Endothelial cell of umbilical vein (primary cell): ENCODE data around the gene C14orf132. TPM values are rescaled to one million over a fixed set of nuclear protein-coding genes. Genes with fewer than 3 reads are reported as not detected.

ENCODE experiments used
- BruUV-seq: library from RNA; stranded (reverse); fragments of 400-500 nt; replicated peaks from 2 replicates; lab custom pipeline; 2021; lab: Mats Ljungman, UMichigan
- CTCF ChIA-PET: fragments of 300-600, 350-600 bp; sonication (Branson Sonifier 250); formaldehyde crosslinking; loops from one replicate; lab custom pipeline; 2021; ENCODE audit warnings: antibody characterized with exemption, inconsistent platforms; lab: Charles Lee
- POLR2A ChIA-PET: fragments of 300-600, 350-600 bp; sonication (Branson Sonifier 250); formaldehyde crosslinking; loops from one replicate; lab custom pipeline; 2021; ENCODE audit warnings: antibody characterized with exemption, inconsistent platforms; lab: Charles Lee
- DNase-seq: peaks from one replicate; pipeline ENCODE4 v3.0.0-alpha.2; 2011; ENCODE audit warnings: low read depth, low spot score
- FAIRE-seq: peaks from 2 replicates; lab custom pipeline; 2011; peaks lifted over from hg19 to GRCh38; lab: Jason Lieb, UNC
- H2AFZ ChIP-seq: 2 replicates; pipeline ENCODE4 v1.6.0; 2012; ENCODE audit warnings: low read depth, low read length, control low read depth, inconsistent platforms
- H3K27ac ChIP-seq: 2 replicates; pipeline ENCODE4 v1.5.1; 2011; ENCODE audit warnings: low read depth, mild to moderate bottlenecking, control low read depth, low read length, moderate library complexity; ENCODE audit not compliant: insufficient read depth
- H3K27me3 ChIP-seq, 2 experiments: 2 replicates each; pipeline versions ENCODE4 v1.6.0 to v1.6.1; 2011; ENCODE audit warnings: low read length in 2 of 2, mixed read lengths in 1 of 2; ENCODE audit not compliant: control insufficient read depth in 2 of 2, insufficient read depth in 2 of 2
- H3K36me3 ChIP-seq, 2 experiments: 2 replicates in 1 of 2; 3 replicates in 1 of 2; pipeline ENCODE4 v1.5.1; 2011; ENCODE audit warnings: low read length in 2 of 2, mild to moderate bottlenecking in 1 of 2, moderate library complexity in 1 of 2; ENCODE audit not compliant: control insufficient read depth in 2 of 2, insufficient read depth in 2 of 2; ENCODE audit errors: extremely low read depth in 1 of 2
- H3K4me1 ChIP-seq: 3 replicates; pipeline ENCODE4 v1.5.1; 2011; ENCODE audit warnings: mild to moderate bottlenecking, low read length; ENCODE audit not compliant: control insufficient read depth, insufficient read depth; ENCODE audit errors: extremely low read depth
- H3K4me2 ChIP-seq: 2 replicates; pipeline ENCODE4 v1.6.1; 2011; ENCODE audit warnings: low read length, control low read depth, mixed read lengths; ENCODE audit not compliant: insufficient read depth
- H3K4me3 ChIP-seq, 3 experiments: fragments of 200-600 bp in 1 of 3; sonication (generic), shearing (Covaris generic) in 1 of 3; replicated peaks in 1 of 3; 2 replicates each; pipeline ENCODE4 v1.5.1; 2011 to 2016; ENCODE audit warnings: control low read depth in 3 of 3, low read length in 3 of 3, mild to moderate bottlenecking in 2 of 3, inconsistent platforms in 1 of 3, low read depth in 1 of 3, moderate library complexity in 1 of 3; ENCODE audit not compliant: insufficient read depth in 1 of 3
- H3K79me2 ChIP-seq: 2 replicates; pipeline ENCODE4 v1.6.0; 2012; ENCODE audit warnings: low read length, inconsistent platforms; ENCODE audit not compliant: control insufficient read depth, insufficient read depth
- H3K9ac ChIP-seq: replicated peaks from 2 replicates; pipeline ENCODE3; 2011; ENCODE audit warnings: low read length, control low read depth; ENCODE audit not compliant: insufficient read depth; ENCODE audit errors: extremely low read depth
- H3K9me1 ChIP-seq: replicated peaks from 3 replicates; pipeline ENCODE4 v1.6.0; 2011; ENCODE audit warnings: mild to moderate bottlenecking, low read length; ENCODE audit not compliant: control insufficient read depth, insufficient read depth; ENCODE audit errors: extremely low read depth
- H3K9me3 ChIP-seq: replicated peaks from 2 replicates; pipeline ENCODE4 v1.5.1; 2012; ENCODE audit warnings: low read length, inconsistent platforms; ENCODE audit not compliant: control insufficient read depth, insufficient read depth
- H4K20me1 ChIP-seq: replicated peaks from 2 replicates; pipeline ENCODE3; 2011; ENCODE audit warnings: mild to moderate bottlenecking, low read length; ENCODE audit not compliant: control insufficient read depth, insufficient read depth; ENCODE audit errors: extremely low read depth
- CTCF ChIP-seq, 2 donors: IDR thresholded peaks; 1 replicate in 1 of 2; 2 replicates in 1 of 2; pipeline ENCODE4 v1.5.1; 2011; ENCODE audit warnings: low read length in 2 of 2, mild to moderate bottlenecking in 2 of 2, moderate library complexity in 2 of 2, control low read depth in 1 of 2, inconsistent platforms in 1 of 2, low read depth in 1 of 2; ENCODE audit not compliant: insufficient read depth in 1 of 2; ENCODE audit errors: extremely low read depth in 1 of 2
- EZH2 ChIP-seq: IDR thresholded peaks from 2 replicates; pipeline ENCODE4 v1.6.1; 2012; ENCODE audit warnings: borderline replicate concordance, low read depth, mild to moderate bottlenecking, moderate library complexity, low read length, inconsistent platforms; ENCODE audit not compliant: severe bottlenecking
- FOS ChIP-seq: IDR thresholded peaks from 2 replicates; pipeline ENCODE4 v1.6.1; 2011; ENCODE audit warnings: mild to moderate bottlenecking, low read length, moderate library complexity, borderline replicate concordance; ENCODE audit not compliant: insufficient read depth
- GATA2 ChIP-seq: IDR thresholded peaks from 2 replicates; pipeline ENCODE4 v1.7.0; 2011; ENCODE audit warnings: low read depth, mild to moderate bottlenecking, moderate library complexity, mixed read lengths, low read length; ENCODE audit not compliant: insufficient read length, insufficient read depth
- JUN ChIP-seq: IDR thresholded peaks from 2 replicates; pipeline ENCODE4 v1.6.1; 2011; ENCODE audit warnings: borderline replicate concordance, low read depth; ENCODE audit not compliant: insufficient read length, insufficient read depth
- MYC ChIP-seq: IDR thresholded peaks from one replicate; pipeline ENCODE4 v1.6.1; 2011; ENCODE audit warnings: mild to moderate bottlenecking, low read depth, low read length
- POLR2A ChIP-seq: IDR thresholded peaks from 2 replicates; pipeline ENCODE4 v1.6.1; 2012; ENCODE audit warnings: low read depth, mild to moderate bottlenecking, control low read depth, low read length
- POLR2AphosphoS5 ChIP-seq: IDR thresholded peaks from 2 replicates; pipeline ENCODE4 v1.6.1; 2012; ENCODE audit warnings: low read depth, mild to moderate bottlenecking, control low read depth, low read length, moderate library complexity; ENCODE audit not compliant: insufficient read depth
- dilution Hi-C: fragments of 300-500 bp; cut with MboI; formaldehyde crosslinking; loops from one replicate; pipeline ENCODE4 v1.15.0; 2019; ENCODE audit warnings: low sequenced_read_pairs; ENCODE audit not compliant: extremely low pct_ligation_motif_present
- intact Hi-C: fragments of 100-400 bp; cut with micrococcal nuclease; formaldehyde crosslinking; loops from one replicate; pipeline ENCODE4 v1.10.0; 2022
- polyA plus RNA-seq, 4 experiments: library from polyadenylated mRNA; depleted of rRNA in 3 of 4; stranded (reverse) in 3 of 4; unstranded in 1 of 4; fragments of >200 nt; gene quantifications; 2 replicates each; pipeline versions ENCODE4 v1.2.1 to v1.2.3, GENCODE V29; 2011 to 2012; ENCODE audit warnings: missing spikeins in 1 of 4
- total RNA-seq: library from RNA; stranded (reverse); gene quantifications from 2 replicates; pipeline ENCODE4 v1.2.3, GENCODE V29; 2021
- TF ChIP-seq, protein P1 (sequence below): IDR thresholded peaks from 2 replicates; pipeline ENCODE4 v1.6.1; 2011; ENCODE audit not compliant: insufficient read depth, insufficient read length

The C14orf132 gene
- total and polyA plus RNA-seq, 2 donors (not counting 3 experiments of a cell fraction or from before 2014, with no cell fraction given), result 3.2 to 7.6 TPM

DNA sequence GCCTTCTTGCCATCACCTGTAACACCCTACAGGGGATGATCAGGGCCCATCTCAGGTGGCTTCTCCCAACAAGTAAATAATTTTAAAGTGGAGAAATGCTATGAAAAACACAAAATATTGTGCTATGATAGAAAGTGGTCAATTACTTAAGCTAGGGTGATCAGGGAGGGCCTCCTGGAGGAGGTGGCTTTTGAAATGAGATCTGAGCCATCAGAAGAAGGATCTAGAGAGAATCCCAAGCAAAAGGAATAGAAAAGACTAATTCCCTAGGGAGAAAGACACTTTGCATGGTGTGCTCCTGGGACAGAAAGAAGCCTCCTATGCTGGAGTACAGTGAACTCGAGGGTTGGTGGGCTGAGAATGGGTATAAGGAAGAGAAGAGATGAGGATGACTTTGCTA lies 7.5 kb upstream of the C14orf132 start:
- Histone ChIP-seq H3K9me3 (no peaks in the 10 kb centered on the region), H3K4me2 (no peak overlapping the region), H3K79me2 (no peaks in the 10 kb centered on the region), H4K20me1 (no peaks in the 10 kb centered on the region), H3K9ac (no peak overlapping the region), H3K27ac (no peak overlapping the region), H3K4me1 (no peaks in the 10 kb centered on the region), H3K4me3 (no peak overlapping the region), H3K36me3 (no peaks in the 10 kb centered on the region), H2AFZ (no peak overlapping the region), H3K9me1 (no peaks in the 10 kb centered on the region), H3K27me3 (peaks cover 0 to 10% of the 10 kb centered on the region in 2 experiments)
- dilution Hi-C loops (no loop called here), intact Hi-C loops (no loop called here)
- POLR2A ChIA-PET, result no interaction called here
- no peak for DNase-seq
- no TSS peak for BruUV-seq
- no peak for TF ChIP-seq EZH2
- TF ChIP-seq POLR2A, result no peak
- TF ChIP-seq MYC, result no peak
- no peak for TF ChIP-seq FOS
- no peak for TF ChIP-seq JUN
- TF ChIP-seq CTCF (IDR thresholded peaks at IDR 0.05; ENCODE audit: extremely low read depth in 1 of 2, insufficient read depth in 1 of 2, low read depth in 1 of 2, low read length in 2 of 2), result no peak
- TF ChIP-seq POLR2AphosphoS5, result no peak
- no peak for TF ChIP-seq GATA2
- TF ChIP-seq, protein P1, sequence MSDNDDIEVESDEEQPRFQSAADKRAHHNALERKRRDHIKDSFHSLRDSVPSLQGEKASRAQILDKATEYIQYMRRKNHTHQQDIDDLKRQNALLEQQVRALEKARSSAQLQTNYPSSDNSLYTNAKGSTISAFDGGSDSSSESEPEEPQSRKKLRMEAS, result no peak
- FAIRE-seq, result no peak
- CTCF ChIA-PET, result no interaction called here
